Dendritic cell treated with granulocyte-macrophage colony-stimulating factor and Interleukin-4, amounts not matched to agents 40 ng/mL and 50 ng/mL, for 4 days (primary cell): Measurements from ENCODE around the gene PRPF6.

Experiments used
- H3K27ac Mint-ChIP-seq: one replicate; pipeline ENCODE4 v1.8.0; 2022; ENCODE audit warnings: mild to moderate bottlenecking, mixed read lengths
- H3K27me3 Mint-ChIP-seq: one replicate; pipeline ENCODE4 v1.8.0; 2022; ENCODE audit warnings: mild to moderate bottlenecking, mixed read lengths
- H3K36me3 Mint-ChIP-seq: one replicate; pipeline ENCODE4 v1.8.0; 2022; ENCODE audit warnings: low read depth, mixed read lengths
- H3K4me1 Mint-ChIP-seq: one replicate; pipeline ENCODE4 v1.8.0; 2022; ENCODE audit warnings: low read depth, mixed read lengths
- H3K4me3 Mint-ChIP-seq: one replicate; pipeline ENCODE4 v1.8.0; 2022; ENCODE audit warnings: mild to moderate bottlenecking, moderate library complexity, mixed read lengths
- H3K9me3 Mint-ChIP-seq: one replicate; pipeline ENCODE4 v1.8.0; 2022; ENCODE audit warnings: mixed read lengths
- intact Hi-C: fragments of 100-400 bp; cut with micrococcal nuclease; formaldehyde crosslinking; loops from one replicate; pipeline ENCODE4 v1.15.0; 2022

PRPF6 gene

GRCh38 chr20:64051033-64051452 lies 70.1 kb downstream of the PRPF6 start:
- Mint-ChIP-seq H3K27ac (no peak overlapping the region), H3K9me3 (no peaks in the 10 kb centered on the region), H3K36me3 (no peaks in the 10 kb centered on the region), H3K4me1 (peaks cover 24% of the 10 kb centered on the region), H3K27me3 (peaks cover 84% of the 10 kb centered on the region), H3K4me3 (no peak overlapping the region)
- intact Hi-C loops, result no loop called here

DNA sequence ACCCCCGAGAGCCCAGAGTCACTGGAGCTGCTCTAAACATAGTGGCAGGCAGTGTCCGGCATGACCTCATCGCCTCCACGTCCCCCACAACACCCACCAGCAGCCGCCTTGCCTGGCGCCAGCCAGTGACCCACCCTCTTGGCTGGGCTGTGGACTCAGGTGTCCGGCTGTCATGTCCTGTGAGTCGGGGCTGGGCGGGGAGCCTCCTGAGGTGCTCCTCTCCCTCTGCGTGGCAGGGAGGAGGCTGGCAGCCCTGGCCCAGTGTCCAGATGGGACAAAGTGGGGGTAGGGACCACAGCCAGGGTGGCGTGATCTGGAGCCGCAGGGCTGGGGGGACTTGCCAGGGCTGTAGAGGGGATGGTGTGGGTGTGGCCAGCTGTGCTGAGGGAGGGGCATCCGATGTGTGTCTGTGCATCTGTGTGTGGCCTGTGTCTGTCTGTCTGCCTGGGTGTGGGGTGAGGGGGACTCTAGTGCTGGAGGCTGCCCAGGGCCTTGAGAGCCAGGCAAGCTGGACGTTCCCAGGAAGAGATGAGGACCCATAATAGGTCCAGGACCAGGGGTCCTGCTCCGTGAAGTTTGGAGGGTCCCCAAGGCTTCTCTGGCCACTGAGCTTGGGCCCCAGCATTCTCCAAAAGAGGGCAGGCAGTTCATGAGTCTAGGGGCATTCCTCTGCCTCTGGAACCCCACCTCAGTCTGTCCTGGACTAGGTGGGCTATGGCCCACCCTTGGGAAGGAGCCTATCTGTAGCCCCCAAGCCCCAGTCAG lies 70.8 kb downstream of the PRPF6 start:
- Mint-ChIP-seq H3K9me3 (no peaks in the 10 kb centered on the region), H3K4me3 (no peak overlapping the region), H3K27ac (no peak overlapping the region), H3K4me1 (peaks cover 24% of the 10 kb centered on the region), H3K36me3 (no peaks in the 10 kb centered on the region), H3K27me3 (peaks cover 84% of the 10 kb centered on the region)
- intact Hi-C loops, result no loop called here

DNA sequence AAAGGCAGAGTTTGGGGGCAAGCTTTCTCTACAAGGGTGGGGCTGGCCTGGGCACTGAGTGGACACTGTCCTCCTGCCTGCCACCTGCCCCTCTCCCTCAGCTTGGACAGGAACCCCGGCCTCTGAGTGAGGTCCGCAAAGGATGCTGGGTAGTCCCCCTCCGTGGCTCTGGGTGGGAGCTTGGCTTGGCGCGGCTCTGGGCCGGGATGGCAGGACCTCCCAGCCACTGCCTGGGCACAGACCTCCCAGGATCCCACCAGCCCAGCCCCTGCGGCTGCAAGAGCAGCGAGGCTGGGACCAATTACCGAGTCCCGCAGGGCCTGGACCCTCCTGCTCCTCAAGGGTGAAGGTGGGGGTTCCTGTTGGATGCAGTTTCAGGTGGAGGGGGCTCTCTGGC lies 71.4 kb downstream of the PRPF6 start:
- no peaks in the 10 kb centered on the region for H3K36me3 Mint-ChIP-seq
- H3K9me3 Mint-ChIP-seq, result no peaks in the 10 kb centered on the region
- intact Hi-C loops, result no loop called here
- H3K27ac Mint-ChIP-seq, result no peak overlapping the region
- H3K4me1 Mint-ChIP-seq, result peaks cover 30% of the 10 kb centered on the region
- peaks cover 84% of the 10 kb centered on the region for H3K27me3 Mint-ChIP-seq
- H3K4me3 Mint-ChIP-seq, result no peak overlapping the region

DNA sequence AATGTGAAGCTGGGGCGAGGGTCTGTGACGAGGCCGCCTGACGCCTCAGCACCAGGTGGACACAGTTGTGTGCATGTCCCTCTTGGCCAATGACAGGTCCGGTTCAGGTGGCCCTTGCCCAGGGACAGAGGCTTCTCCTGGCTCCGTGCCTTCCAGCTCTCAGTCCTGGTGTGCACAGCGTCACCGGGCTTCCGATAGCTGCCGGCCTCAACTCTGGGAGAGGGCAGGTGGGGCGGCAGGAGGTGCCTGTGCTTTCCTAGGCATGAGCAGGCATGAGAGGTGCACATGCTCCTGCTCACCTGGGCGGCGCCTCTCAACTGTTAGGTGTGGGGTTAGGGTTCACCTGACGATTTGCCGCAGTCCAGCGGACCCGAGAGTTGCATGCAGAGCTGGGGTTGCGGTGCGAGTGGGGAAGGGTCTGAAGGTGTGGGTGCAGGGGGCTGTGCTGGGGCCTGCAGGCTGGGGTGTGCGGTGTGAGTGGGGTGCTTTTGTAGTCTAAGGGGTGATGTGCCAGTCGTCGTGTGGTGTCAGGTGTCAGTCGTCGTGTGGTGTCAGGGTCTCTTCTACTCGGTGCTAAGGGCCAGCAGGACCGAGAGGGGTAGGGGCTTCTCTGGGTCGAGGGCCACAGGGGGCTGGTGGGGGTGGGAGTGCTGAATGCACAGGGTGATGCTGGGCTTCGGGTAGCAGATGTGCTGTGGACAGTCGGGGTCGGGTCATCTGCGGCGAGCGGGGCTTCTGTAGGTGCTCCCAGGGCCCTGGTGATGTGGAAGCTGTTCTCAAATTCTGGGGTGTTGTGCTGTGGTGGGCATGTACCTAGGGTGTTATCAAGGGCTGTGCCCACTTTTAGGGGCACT lies 72.3 kb downstream of the PRPF6 start:
- intact Hi-C loops, result no loop called here
- Mint-ChIP-seq H3K27ac (no peak overlapping the region), H3K9me3 (no peaks in the 10 kb centered on the region), H3K4me1 (peaks cover 39% of the 10 kb centered on the region), H3K27me3 (peaks cover 83% of the 10 kb centered on the region), H3K4me3 (no peak overlapping the region), H3K36me3 (no peaks in the 10 kb centered on the region)

DNA sequence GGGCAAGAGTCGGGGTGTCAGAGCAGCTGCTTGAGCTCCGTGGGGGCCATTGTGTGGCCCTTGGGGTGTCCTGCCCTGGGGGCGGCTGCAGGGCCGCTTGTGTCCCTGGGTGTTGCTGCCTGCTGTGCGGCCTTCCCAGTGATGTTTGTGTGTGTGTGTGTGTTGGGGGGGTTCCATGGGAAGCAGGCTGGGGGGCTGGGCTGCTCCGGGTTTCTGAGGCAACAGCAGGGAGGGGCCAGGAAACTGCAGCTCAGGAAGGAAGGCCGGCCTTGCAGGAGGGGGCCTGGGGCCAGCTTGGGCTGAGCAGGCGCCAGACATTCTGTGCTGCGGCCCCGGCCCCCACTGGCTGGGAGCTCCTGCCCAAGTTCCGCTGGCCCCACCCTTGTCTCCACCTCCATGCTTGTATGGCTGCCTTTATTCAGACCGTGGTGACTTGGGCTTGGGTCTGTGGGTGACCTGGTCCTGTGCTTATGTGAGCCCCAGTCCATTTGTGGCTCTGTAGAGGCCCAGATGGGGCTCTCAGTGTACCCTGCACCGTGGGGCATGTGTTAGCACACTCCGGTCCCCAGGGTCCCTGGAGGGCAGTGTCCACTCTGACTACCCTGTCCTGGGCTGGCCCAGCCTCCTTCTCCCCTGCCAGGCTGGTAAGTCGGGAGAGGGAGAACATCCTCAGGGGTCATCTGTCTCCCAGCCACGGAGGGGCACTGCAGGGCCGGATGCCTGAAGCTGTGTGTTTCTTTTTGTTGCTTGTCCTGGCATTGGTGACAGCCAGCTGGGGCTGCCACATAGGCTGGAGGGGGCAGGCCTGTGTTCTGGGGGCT lies 73.1 kb downstream of the PRPF6 start:
- Mint-ChIP-seq H3K4me1 (peaks cover 41% of the 10 kb centered on the region), H3K27ac (no peak overlapping the region), H3K36me3 (no peaks in the 10 kb centered on the region), H3K4me3 (no peak overlapping the region), H3K27me3 (peaks cover 86% of the 10 kb centered on the region), H3K9me3 (no peaks in the 10 kb centered on the region)
- intact Hi-C loops, result no loop called here

- no peak overlapping the region for H3K27ac Mint-ChIP-seq
- intact Hi-C loops, result no loop called here
- H3K4me3 Mint-ChIP-seq, result no peak overlapping the region
- peaks cover 40% of the 10 kb centered on the region for H3K4me1 Mint-ChIP-seq
- H3K9me3 Mint-ChIP-seq, result no peaks in the 10 kb centered on the region
- H3K27me3 Mint-ChIP-seq, result peaks cover 87% of the 10 kb centered on the region
- no peaks in the 10 kb centered on the region for H3K36me3 Mint-ChIP-seq
Measured at GRCh38 chr20:64055396-64055892, 74.5 kb downstream of the PRPF6 start.

- H3K4me1 Mint-ChIP-seq, result peaks cover 34% of the 10 kb centered on the region
- no peak overlapping the region for H3K27ac Mint-ChIP-seq
- peaks cover 81% of the 10 kb centered on the region for H3K27me3 Mint-ChIP-seq
- no peak overlapping the region for H3K4me3 Mint-ChIP-seq
- no peaks in the 10 kb centered on the region for H3K9me3 Mint-ChIP-seq
- intact Hi-C loops, result no loop called here
- no peaks in the 10 kb centered on the region for H3K36me3 Mint-ChIP-seq
Measured at GRCh38 chr20:64055893-64056638, 75.1 kb downstream of the PRPF6 start.

DNA sequence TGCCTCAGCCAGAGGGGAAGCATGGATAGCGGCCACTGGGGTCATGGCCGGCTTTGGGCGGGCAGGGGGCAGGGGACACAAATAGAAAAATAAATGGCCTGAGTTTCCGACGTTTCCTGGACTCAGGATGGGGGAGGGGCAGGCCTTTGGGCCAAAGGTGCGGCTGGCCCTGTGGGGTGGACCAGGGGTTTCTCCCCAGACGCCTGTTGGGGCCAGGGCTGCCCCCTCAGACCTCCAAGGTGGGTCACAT lies 75.6 kb downstream of the PRPF6 start:
- H3K4me3 Mint-ChIP-seq, result no peak overlapping the region
- peaks cover 33% of the 10 kb centered on the region for H3K4me1 Mint-ChIP-seq
- no peak overlapping the region for H3K27ac Mint-ChIP-seq
- intact Hi-C loops, result no loop called here
- no peaks in the 10 kb centered on the region for H3K36me3 Mint-ChIP-seq
- H3K27me3 Mint-ChIP-seq, result peaks cover 76% of the 10 kb centered on the region
- H3K9me3 Mint-ChIP-seq, result no peaks in the 10 kb centered on the region

GRCh38 chr20:64056889-64057627 lies 76.1 kb downstream of the PRPF6 start:
- Mint-ChIP-seq H3K27me3 (peaks cover 71% of the 10 kb centered on the region), H3K9me3 (no peaks in the 10 kb centered on the region), H3K36me3 (no peaks in the 10 kb centered on the region), H3K27ac (peak overlapping the region; percentile 28), H3K4me1 (peaks cover 33% of the 10 kb centered on the region), H3K4me3 (peak overlapping the region; percentile 34)
- intact Hi-C loops, result no loop called here

DNA sequence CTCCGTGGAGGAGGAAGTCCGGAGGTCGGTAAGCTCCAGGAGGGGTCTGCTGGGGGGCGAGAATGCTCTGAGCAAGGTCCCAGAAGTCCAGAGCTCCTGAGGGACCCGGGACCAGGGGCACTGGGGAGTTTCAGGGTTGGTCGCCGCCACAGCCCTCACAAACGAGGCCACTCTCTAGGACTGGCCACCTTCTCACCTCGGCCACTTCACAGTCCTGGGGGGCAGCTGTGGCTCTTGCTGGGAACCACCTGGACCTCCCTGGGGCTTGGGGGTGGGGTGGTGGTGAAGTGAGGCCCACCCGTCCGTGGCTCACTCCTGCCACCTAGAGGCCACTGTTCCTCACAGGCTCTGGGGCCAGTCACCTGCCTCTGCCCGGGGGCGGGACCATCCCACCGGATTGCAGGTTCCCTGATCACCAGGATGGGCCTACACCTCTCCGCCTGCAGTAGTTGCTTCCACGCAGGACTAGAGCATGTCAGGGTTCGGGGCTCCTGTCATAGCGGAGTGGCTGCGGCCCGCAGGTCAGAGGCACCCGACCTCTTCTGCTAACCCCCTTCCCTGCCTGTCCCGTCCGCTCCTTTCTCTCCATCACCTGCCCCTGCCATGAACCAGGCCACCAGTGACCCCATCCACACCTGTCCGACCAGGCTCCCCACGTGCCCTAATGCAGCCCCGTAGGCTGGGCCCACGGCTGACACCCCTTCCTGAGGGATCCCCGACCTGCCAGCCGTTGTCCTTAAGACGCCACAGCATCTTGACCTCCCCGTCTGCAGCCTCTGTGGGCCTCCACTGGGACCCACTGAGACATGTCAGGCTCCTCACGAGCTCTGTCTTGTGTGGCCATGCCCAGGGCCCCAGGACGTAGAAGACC lies 76.9 kb downstream of the PRPF6 start:
- Mint-ChIP-seq H3K27me3 (peaks cover 63% of the 10 kb centered on the region), H3K27ac (peak overlapping the region; percentile 28), H3K9me3 (no peaks in the 10 kb centered on the region), H3K4me1 (peaks cover 40% of the 10 kb centered on the region), H3K4me3 (no peak overlapping the region), H3K36me3 (peaks cover 2% of the 10 kb centered on the region)
- intact Hi-C loops, result no loop called here

GRCh38 chr20:64058536-64058935 lies 77.6 kb downstream of the PRPF6 start:
- peaks cover 40% of the 10 kb centered on the region for H3K4me1 Mint-ChIP-seq
- no peaks in the 10 kb centered on the region for H3K9me3 Mint-ChIP-seq
- peaks cover 56% of the 10 kb centered on the region for H3K27me3 Mint-ChIP-seq
- intact Hi-C loops, result no loop called here
- peak overlapping the region; percentile 28 for H3K27ac Mint-ChIP-seq
- H3K4me3 Mint-ChIP-seq, result no peak overlapping the region
- peaks cover 8% of the 10 kb centered on the region for H3K36me3 Mint-ChIP-seq

DNA sequence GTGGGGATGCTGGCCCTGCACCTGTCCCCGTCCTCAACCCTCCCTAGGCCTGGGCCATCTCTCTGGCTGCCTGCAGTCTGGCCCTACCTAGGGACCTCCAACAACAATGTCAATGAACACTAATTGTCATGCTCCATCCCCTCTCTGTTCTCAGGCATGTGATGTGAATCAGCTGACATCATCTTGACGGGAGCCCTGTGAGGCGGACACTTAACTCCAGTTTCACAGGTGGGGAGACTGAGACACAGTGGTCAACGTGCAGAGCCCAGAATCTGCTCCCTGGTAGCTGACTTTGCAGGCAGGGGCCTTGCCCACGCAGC lies 81.3 kb downstream of the PRPF6 start:
- peaks cover 46% of the 10 kb centered on the region for H3K27me3 Mint-ChIP-seq
- H3K4me1 Mint-ChIP-seq, result peaks cover 55% of the 10 kb centered on the region
- H3K27ac Mint-ChIP-seq, result peak overlapping the region; percentile 90
- H3K4me3 Mint-ChIP-seq, result peak overlapping the region; percentile 92
- intact Hi-C loops, result loop anchor here (2.0 kb wide), 1 partner anchor 81 kb away; the partner anchor contains the start of gene PRPF6
- H3K9me3 Mint-ChIP-seq, result no peaks in the 10 kb centered on the region
- peaks cover 13% of the 10 kb centered on the region for H3K36me3 Mint-ChIP-seq
